ENCODE results near the gene DACT2. TPM values are rescaled to one million over a fixed set of nuclear protein-coding genes. Genes with fewer than 3 reads are reported as not detected.
"Not testable (repeated sequence)": the region's sequence is repeated elsewhere in the genome, so short reads cannot be mapped to it uniquely, and the experiment has no call there.

Gene DACT2
- total RNA-seq, 4 donors from 2014 or later = 0.24 TPM; not detected in 3

- no peaks in the 10 kb centered on the region for H3K36me3 ChIP-seq
- no peaks in the 10 kb centered on the region for H3K4me1 ChIP-seq
- peaks cover 3 to 11% (median 6%) of the 10 kb centered on the region in 3 donors for H3K27me3 ChIP-seq
- in situ Hi-C loops (cut with MboI; ENCODE audit: low sequenced_read_pairs in 4 of 4) (no loop called here), intact Hi-C loops (cut with DNase I; ENCODE audit: low total_unique reads) (no loop called here)
- no peaks in the 10 kb centered on the region for H3K9me3 ChIP-seq
- no peak overlapping the region for H3K4me3 ChIP-seq
- ATAC-seq (no peak), DNase-seq (no peak)
- TF ChIP-seq POLR2A (IDR thresholded peaks at IDR 0.05) (no peak), CTCF (IDR thresholded peaks at IDR 0.05 in 4 of 5, conservative IDR thresholded peaks at IDR 0.05 in 1 of 5) (no peak)
- no peak overlapping the region for H3K27ac ChIP-seq
Observed at GRCh38 chr6:168314948-168315347, 4.6 kb downstream of the DACT2 start.

GRCh38 chr6:168314021-168314420 lies 5.6 kb downstream of the DACT2 start:
- ATAC-seq = no peak
- H3K4me1 ChIP-seq = no peaks in the 10 kb centered on the region
- no peak for DNase-seq
- TF ChIP-seq CTCF (IDR thresholded peaks at IDR 0.05 in 4 of 5, conservative IDR thresholded peaks at IDR 0.05 in 1 of 5) (no peak), POLR2A (IDR thresholded peaks at IDR 0.05) (no peak)
- no peak overlapping the region for H3K27ac ChIP-seq
- no peak overlapping the region for H3K4me3 ChIP-seq
- H3K9me3 ChIP-seq = no peaks in the 10 kb centered on the region
- peaks cover 2 to 9% (median 6%) of the 10 kb centered on the region in 3 donors for H3K27me3 ChIP-seq
- intact Hi-C loops (cut with DNase I; ENCODE audit: low total_unique reads) (no loop called here), in situ Hi-C loops (cut with MboI; ENCODE audit: low sequenced_read_pairs in 4 of 4) (no loop called here)
- H3K36me3 ChIP-seq = no peaks in the 10 kb centered on the region

GRCh38 chr6:168313431-168314011 lies 6.1 kb downstream of the DACT2 start:
- ATAC-seq = no peak
- TF ChIP-seq POLR2A (IDR thresholded peaks at IDR 0.05) (no peak), CTCF (IDR thresholded peaks at IDR 0.05 in 4 of 5, conservative IDR thresholded peaks at IDR 0.05 in 1 of 5) (no peak)
- intact Hi-C loops (cut with DNase I; ENCODE audit: low total_unique reads) = no loop called here
- in situ Hi-C loops (cut with MboI; ENCODE audit: low sequenced_read_pairs in 4 of 4) = no loop called here
- no peak for DNase-seq
- Histone ChIP-seq H3K4me3 (no peak overlapping the region), H3K4me1 (no peaks in the 10 kb centered on the region), H3K9me3 (no peaks in the 10 kb centered on the region), H3K27ac (no peak overlapping the region), H3K27me3 (peaks cover 0 to 9% (median 6%) of the 10 kb centered on the region in 3 donors), H3K36me3 (no peaks in the 10 kb centered on the region)

GRCh38 chr6:168312125-168312507 lies 7.5 kb downstream of the DACT2 start:
- H3K9me3 ChIP-seq; H3K4me1 ChIP-seq; intact Hi-C loops (cut with DNase I; ENCODE audit: low total_unique reads); ATAC-seq; H3K27ac ChIP-seq; H3K4me3 ChIP-seq; in situ Hi-C loops (cut with MboI; ENCODE audit: low sequenced_read_pairs in 4 of 4); H3K27me3 ChIP-seq; H3K36me3 ChIP-seq; DNase-seq: not testable (repeated sequence)

GRCh38 chr6:168311410-168312124 lies 8.0 kb downstream of the DACT2 start:
- DNase-seq (no peak), ATAC-seq (no peak)
- intact Hi-C loops (cut with DNase I; ENCODE audit: low total_unique reads) (no loop called here), in situ Hi-C loops (cut with MboI; ENCODE audit: low sequenced_read_pairs in 4 of 4) (no loop called here)
- Histone ChIP-seq H3K36me3 (no peaks in the 10 kb centered on the region), H3K27ac (no peak overlapping the region), H3K4me3 (no peak overlapping the region), H3K27me3 (peaks cover 0 to 9% (median 0%) of the 10 kb centered on the region in 3 donors), H3K9me3 (no peaks in the 10 kb centered on the region), H3K4me1 (no peaks in the 10 kb centered on the region)
- TF ChIP-seq POLR2A (IDR thresholded peaks at IDR 0.05) (no peak), CTCF (IDR thresholded peaks at IDR 0.05 in 4 of 5, conservative IDR thresholded peaks at IDR 0.05 in 1 of 5) (no peak)

All from gastrocnemius medialis (tissue), 4 donors.